Esophagus mucosa (tissue), 1 donor: ENCODE results near the gene ERP27. TPM values are rescaled to one million over a fixed set of nuclear protein-coding genes. Genes with fewer than 3 reads are reported as not detected.
A peak's percentile ranks its signal among the peaks of the same experiment; 100 is the strongest.

Experiments used
- ATAC-seq: fragments of 200-7000 bp; cut with Tn5 transposase; one replicate; pipeline ENCODE4 v1.9.1; 2020
- total RNA-seq: library from RNA; stranded (reverse); gene quantifications from one replicate; pipeline ENCODE4 v1.2.4, GENCODE V29; 2023
- donor health status: DM: yes; HTN: yes; CAD: no.

ERP27 gene
- total RNA-seq, 1 donor from 2014 or later, result 4.5 TPM

- ATAC-seq, result no peak
Observed at GRCh38 chr12:14901228-14901562, 37.1 kb downstream of the ERP27 start.

GRCh38 chr12:14900521-14901227, 37.7 kb downstream of the ERP27 start:
- no peak for ATAC-seq

GRCh38 chr12:14896521-14897169, 41.7 kb downstream of the ERP27 start:
- no peak for ATAC-seq

GRCh38 chr12:14893506-14894250, 44.7 kb downstream of the ERP27 start:
- no peak for ATAC-seq

GRCh38 chr12:14892726-14893505, 45.4 kb downstream of the ERP27 start:
- peak; percentile 44 for ATAC-seq

GRCh38 chr12:14890701-14891100, 47.6 kb downstream of the ERP27 start:
- ATAC-seq, result no peak

- no peak for ATAC-seq
Observed at GRCh38 chr12:14886271-14886670, 52.1 kb downstream of the ERP27 start.

- peak; percentile 70 for ATAC-seq
Observed at GRCh38 chr12:14885718-14886221, 52.6 kb downstream of the ERP27 start, which contains the start of gene MGP. TSS of gene MGP (minus strand) at chr12:14885854. CDS start at chr12:14885791, 63 bp downstream.

GRCh38 chr12:14884458-14884878, 53.9 kb downstream of the ERP27 start:
- peak; percentile 67 for ATAC-seq

GRCh38 chr12:14883686-14884085, 54.7 kb downstream of the ERP27 start:
- no peak for ATAC-seq

- ATAC-seq, result no peak
Observed at GRCh38 chr12:14880890-14881453, 57.4 kb downstream of the ERP27 start.

- ATAC-seq, result no peak
Observed at GRCh38 chr12:14879222-14879933, 59.0 kb downstream of the ERP27 start.

- no peak for ATAC-seq
Observed at GRCh38 chr12:14878488-14878887, 59.8 kb downstream of the ERP27 start.

- no peak for ATAC-seq
Observed at GRCh38 chr12:14876833-14877232, 61.5 kb downstream of the ERP27 start.

GRCh38 chr12:14874882-14875281, 63.5 kb downstream of the ERP27 start:
- no peak for ATAC-seq

- ATAC-seq, result no peak
Observed at GRCh38 chr12:14873440-14874185, 64.7 kb downstream of the ERP27 start.

- no peak for ATAC-seq
Observed at GRCh38 chr12:14871886-14872285, 66.5 kb downstream of the ERP27 start.

- no peak for ATAC-seq
Observed at GRCh38 chr12:14871247-14871646, 67.1 kb downstream of the ERP27 start.

GRCh38 chr12:14868916-14869506, 69.3 kb downstream of the ERP27 start:
- ATAC-seq, result peak; percentile 96
